Activated CD8-positive, alpha-beta memory T cell treated with anti-CD3 and anti-CD28 coated beads, Interleukin-2, amount 10 ng/mL, durations not matched to agents 7 days and 5 days (primary cell): ENCODE data around the gene LILRB4. TPM values are rescaled to one million over a fixed set of nuclear protein-coding genes. Genes with fewer than 3 reads are reported as not detected.
"Not testable (repeated sequence)": the region's sequence is repeated elsewhere in the genome, so short reads cannot be mapped to it uniquely, and the experiment has no call there.

Source experiments
- ATAC-seq: fragments of 150-1000 bp; cut with Tn5 transposase; one replicate; pipeline ENCODE4 v1.10.0; 2021; ENCODE audit warnings: moderate library complexity
- CTCF ChIA-PET: fragments of 350-600 bp; sonication (Branson Sonifier 250); formaldehyde crosslinking; loops from one replicate; lab custom pipeline; 2021; ENCODE audit warnings: antibody characterized with exemption; lab: Charles Lee
- DNase-seq: peaks from one replicate; pipeline ENCODE4 v3.0.0-alpha.2; 2020
- H3K27ac Mint-ChIP-seq: one replicate; pipeline ENCODE4 v1.8.0; 2021; ENCODE audit warnings: mild to moderate bottlenecking, mixed read lengths
- H3K27me3 Mint-ChIP-seq: one replicate; pipeline ENCODE4 v1.8.0; 2021; ENCODE audit warnings: mixed read lengths
- H3K36me3 Mint-ChIP-seq: one replicate; pipeline ENCODE4 v1.8.0; 2021; ENCODE audit warnings: mild to moderate bottlenecking, mixed read lengths
- H3K4me1 Mint-ChIP-seq: one replicate; pipeline ENCODE4 v1.8.0; 2021; ENCODE audit warnings: mixed read lengths
- H3K4me3 Mint-ChIP-seq: one replicate; pipeline ENCODE4 v1.8.0; 2021; ENCODE audit warnings: mild to moderate bottlenecking, moderate library complexity, mixed read lengths
- H3K9me3 Mint-ChIP-seq: one replicate; pipeline ENCODE4 v1.8.0; 2022; ENCODE audit warnings: low read depth, mixed read lengths
- total RNA-seq, 2 experiments: library from RNA; stranded (reverse); gene quantifications; one replicate each; pipeline ENCODE4 v1.2.3, GENCODE V29; 2021

Gene LILRB4
- total RNA-seq, 2 experiments from 2014 or later, result not detected

- Mint-ChIP-seq H3K4me3 (no peak overlapping the region), H3K27me3 (peaks cover 2% of the 10 kb centered on the region), H3K36me3 (no peaks in the 10 kb centered on the region), H3K9me3 (no peaks in the 10 kb centered on the region), H3K27ac (no peak overlapping the region), H3K4me1 (no peaks in the 10 kb centered on the region)
- CTCF ChIA-PET, result no interaction called here
- DNase-seq, result no peak
- no peak for ATAC-seq
Observed at GRCh38 chr19:54660306-54660705, 2.5 kb upstream of the LILRB4 start.

GRCh38 chr19:54660964-54661363, 1.8 kb upstream of the LILRB4 start:
- no peak overlapping the region for H3K4me3 Mint-ChIP-seq
- no peaks in the 10 kb centered on the region for H3K36me3 Mint-ChIP-seq
- ATAC-seq (no peak), DNase-seq (no peak)
- CTCF ChIA-PET, result interaction anchor here (1.3 kb wide), 1 partner anchor 8 kb away, joined by 3 read pairs; no protein-coding TSS in a partner anchor
- H3K27ac Mint-ChIP-seq, result no peak overlapping the region
- no peaks in the 10 kb centered on the region for H3K27me3 Mint-ChIP-seq
- no peaks in the 10 kb centered on the region for H3K4me1 Mint-ChIP-seq
- H3K9me3 Mint-ChIP-seq, result no peaks in the 10 kb centered on the region

- DNase-seq (no peak), ATAC-seq (no peak)
- no peaks in the 10 kb centered on the region for H3K27me3 Mint-ChIP-seq
- no peaks in the 10 kb centered on the region for H3K36me3 Mint-ChIP-seq
- CTCF ChIA-PET, result interaction anchor here (1.3 to 1.9 kb wide), 3 partner anchors 8 to 12 kb away, joined by 3 to 5 read pairs (median 5); no protein-coding TSS in a partner anchor
- no peak overlapping the region for H3K27ac Mint-ChIP-seq
- no peaks in the 10 kb centered on the region for H3K9me3 Mint-ChIP-seq
- H3K4me1 Mint-ChIP-seq, result no peaks in the 10 kb centered on the region
- H3K4me3 Mint-ChIP-seq, result no peak overlapping the region
Observed at GRCh38 chr19:54661846-54662481, 821 bp upstream of the LILRB4 start.

- no peaks in the 10 kb centered on the region for H3K4me1 Mint-ChIP-seq
- peaks cover 4% of the 10 kb centered on the region for H3K9me3 Mint-ChIP-seq
- DNase-seq (no peak), ATAC-seq (no peak)
- CTCF ChIA-PET, result interaction anchor here (1.5 kb wide), 1 partner anchor 9 kb away, joined by 6 read pairs; no protein-coding TSS in a partner anchor
- H3K4me3 Mint-ChIP-seq, result no peak overlapping the region
- no peak overlapping the region for H3K27ac Mint-ChIP-seq
- peaks cover 7% of the 10 kb centered on the region for H3K27me3 Mint-ChIP-seq
- no peaks in the 10 kb centered on the region for H3K36me3 Mint-ChIP-seq
Observed at GRCh38 chr19:54665530-54665929, 2.7 kb downstream of the LILRB4 start.

- DNase-seq, result no peak
- ATAC-seq, result no peak
- no peak overlapping the region for H3K27ac Mint-ChIP-seq
- H3K4me3 Mint-ChIP-seq, result no peak overlapping the region
- H3K36me3 Mint-ChIP-seq, result no peaks in the 10 kb centered on the region
- H3K9me3 Mint-ChIP-seq, result peaks cover 4% of the 10 kb centered on the region
- peaks cover 7% of the 10 kb centered on the region for H3K27me3 Mint-ChIP-seq
- no peaks in the 10 kb centered on the region for H3K4me1 Mint-ChIP-seq
- CTCF ChIA-PET, result interaction anchor here (0.6 kb wide), 1 partner anchor 189 kb away, joined by 3 read pairs; no protein-coding TSS in a partner anchor
Observed at GRCh38 chr19:54667217-54667616, 4.4 kb downstream of the LILRB4 start.

- Mint-ChIP-seq H3K9me3 (peaks cover 4% of the 10 kb centered on the region), H3K27me3 (peaks cover 10% of the 10 kb centered on the region), H3K27ac (no peak overlapping the region), H3K36me3 (no peaks in the 10 kb centered on the region), H3K4me3 (no peak overlapping the region), H3K4me1 (no peaks in the 10 kb centered on the region)
- no peak for ATAC-seq
- no peak for DNase-seq
- CTCF ChIA-PET, result no interaction called here
Observed at GRCh38 chr19:54668353-54668752, 5.6 kb downstream of the LILRB4 start.

GRCh38 chr19:54670576-54671357, 8.0 kb downstream of the LILRB4 start:
- no peak for DNase-seq
- Mint-ChIP-seq H3K27ac (no peak overlapping the region), H3K9me3 (peaks cover 4% of the 10 kb centered on the region), H3K36me3 (no peaks in the 10 kb centered on the region), H3K27me3 (peaks cover 10% of the 10 kb centered on the region), H3K4me3 (no peak overlapping the region), H3K4me1 (peaks cover 2% of the 10 kb centered on the region)
- CTCF ChIA-PET, result interaction anchor here (0.9 to 1.1 kb wide), 2 partner anchors 16 to 191 kb away, joined by 4 to 6 read pairs; no protein-coding TSS in a partner anchor
- no peak for ATAC-seq

GRCh38 chr19:54673222-54673621, 10.4 kb downstream of the LILRB4 start:
- CTCF ChIA-PET, result interaction anchor here (1.0 to 4.2 kb wide), 7 partner anchors 11 to 831 kb away, joined by 3 to 76 read pairs (median 6); partner anchors contain the start of gene LILRB4
- no peak for ATAC-seq

GRCh38 chr19:54674021-54674617, 11.3 kb downstream of the LILRB4 start:
- Mint-ChIP-seq H3K27ac (no peak overlapping the region), H3K36me3 (no peaks in the 10 kb centered on the region), H3K9me3 (no peaks in the 10 kb centered on the region), H3K4me1 (peaks cover 2% of the 10 kb centered on the region), H3K4me3 (no peak overlapping the region), H3K27me3 (peaks cover 14% of the 10 kb centered on the region)
- ATAC-seq, result no peak
- CTCF ChIA-PET, result interaction anchor here (0.7 to 4.2 kb wide), 21 partner anchors 9 to 830 kb away, joined by 3 to 76 read pairs (median 5); partner anchors contain the start of genes CDC42EP5 and LILRB4
- no peak for DNase-seq

More at GRCh38 chr19:54673222-54673621, 10.4 kb downstream of the LILRB4 start:
- H3K27ac Mint-ChIP-seq, result no peak overlapping the region
- no peak for DNase-seq
- H3K27me3 Mint-ChIP-seq, result peaks cover 14% of the 10 kb centered on the region
- H3K4me1 Mint-ChIP-seq, result peaks cover 2% of the 10 kb centered on the region
- no peak overlapping the region for H3K4me3 Mint-ChIP-seq
- H3K36me3 Mint-ChIP-seq, result no peaks in the 10 kb centered on the region
- peaks cover 2% of the 10 kb centered on the region for H3K9me3 Mint-ChIP-seq

GRCh38 chr19:54676210-54676834, 13.5 kb downstream of the LILRB4 start:
- H3K27ac Mint-ChIP-seq, DNase-seq, H3K9me3 Mint-ChIP-seq, ATAC-seq, H3K4me1 Mint-ChIP-seq, H3K36me3 Mint-ChIP-seq, H3K4me3 Mint-ChIP-seq: not testable (repeated sequence)
- CTCF ChIA-PET, result interaction anchor here (2.3 to 4.2 kb wide), 3 partner anchors 28 to 197 kb away, joined by 6 to 76 read pairs (median 9); no protein-coding TSS in a partner anchor
- H3K27me3 Mint-ChIP-seq, result peaks cover 16% of the 10 kb centered on the region

- peaks cover 16% of the 10 kb centered on the region for H3K27me3 Mint-ChIP-seq
- no peak for DNase-seq
- H3K4me3 Mint-ChIP-seq, result no peak overlapping the region
Observed at GRCh38 chr19:54677217-54677616, 14.4 kb downstream of the LILRB4 start.

GRCh38 chr19:54681596-54681995, 18.8 kb downstream of the LILRB4 start:
- H3K4me3 Mint-ChIP-seq, H3K36me3 Mint-ChIP-seq, DNase-seq, ATAC-seq, H3K27ac Mint-ChIP-seq, H3K9me3 Mint-ChIP-seq, H3K4me1 Mint-ChIP-seq: not testable (repeated sequence)
- CTCF ChIA-PET, result interaction anchor here (1.5 kb wide), 1 partner anchor 206 kb away, joined by 3 read pairs; no protein-coding TSS in a partner anchor
- peaks cover 14% of the 10 kb centered on the region for H3K27me3 Mint-ChIP-seq

More at GRCh38 chr19:54677217-54677616, 14.4 kb downstream of the LILRB4 start:
- CTCF ChIA-PET, result interaction anchor here (0.6 to 2.3 kb wide), 3 partner anchors 196 to 204 kb away, joined by 3 to 9 read pairs (median 3); partner anchors contain the start of gene CDC42EP5
- Mint-ChIP-seq H3K36me3 (no peaks in the 10 kb centered on the region), H3K27ac (no peak overlapping the region), H3K4me1 (peaks cover 2% of the 10 kb centered on the region), H3K9me3 (no peaks in the 10 kb centered on the region)
- ATAC-seq, result no peak
